Measurements from ENCODE around the gene FCN1.

FCN1 gene

DNA sequence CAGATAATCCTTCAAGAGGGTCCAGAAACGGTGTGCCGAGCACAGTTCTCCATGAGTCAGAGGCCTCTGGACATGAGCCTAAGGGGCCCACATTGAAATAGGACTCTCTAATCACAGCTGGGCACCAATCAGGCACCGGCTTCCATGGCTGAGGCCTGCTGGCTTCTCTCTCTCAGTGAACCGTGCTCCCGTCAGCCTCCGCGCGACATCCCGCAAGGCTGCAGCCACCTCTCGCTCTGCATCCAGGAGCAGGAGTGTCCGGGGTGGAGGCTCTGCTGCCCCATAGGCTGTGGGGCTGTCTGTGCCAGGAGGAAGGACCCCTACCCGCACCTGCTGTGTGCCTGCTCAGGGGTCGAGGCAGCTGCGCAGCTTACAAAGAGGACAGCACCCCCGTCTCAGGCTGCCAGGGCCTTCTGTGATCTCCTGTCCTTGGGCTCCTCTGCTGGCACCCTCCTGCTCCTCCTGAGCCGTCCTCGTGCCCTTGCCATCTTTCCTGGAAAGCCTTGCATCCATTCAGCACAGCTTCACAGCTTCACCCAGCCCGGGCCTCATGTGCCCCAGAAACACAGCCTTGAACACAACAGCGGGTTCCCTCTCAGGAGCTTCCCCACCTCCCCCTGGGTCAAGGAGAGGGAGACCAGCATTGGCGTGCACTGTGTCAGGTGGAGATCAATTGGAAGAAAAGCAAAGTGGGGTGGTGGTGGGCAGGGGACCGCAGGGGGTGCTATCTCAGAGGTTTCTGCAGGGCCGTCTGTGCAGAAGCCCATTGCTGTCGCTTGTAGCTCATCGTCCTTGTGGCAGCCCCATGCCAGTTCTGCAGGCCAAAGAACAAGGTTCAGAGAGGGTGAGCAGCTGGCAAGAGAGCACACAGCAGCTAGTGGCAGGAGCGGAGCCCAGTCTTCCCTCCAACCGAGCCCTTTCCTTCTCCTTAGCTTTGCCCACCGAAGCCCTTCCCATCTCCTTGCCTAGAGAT lies 22.8 kb upstream of the FCN1 start:
- no peak overlapping the region for H3K9ac ChIP-seq (ENCODE audit: low read depth, low read length)
- H3K4me3 ChIP-seq (ENCODE audit: low read length): no peak overlapping the region
- H3K27ac ChIP-seq (ENCODE audit: low read length): no peak overlapping the region
- H3K9me3 ChIP-seq (ENCODE audit: insufficient read depth, low read depth, low read length): no peaks in the 10 kb centered on the region
- peaks cover 7% of the 10 kb centered on the region; the same call in 1 of the 2 replicates for H3K27me3 ChIP-seq (ENCODE audit: insufficient read depth, low read length)
- no peaks in the 10 kb centered on the region; the same call in 1 of the 2 replicates for H3K4me1 ChIP-seq (ENCODE audit: insufficient read depth, low read length)
- no peaks in the 10 kb centered on the region for H3K36me3 ChIP-seq (ENCODE audit: insufficient read depth, low read depth, low read length)

DNA sequence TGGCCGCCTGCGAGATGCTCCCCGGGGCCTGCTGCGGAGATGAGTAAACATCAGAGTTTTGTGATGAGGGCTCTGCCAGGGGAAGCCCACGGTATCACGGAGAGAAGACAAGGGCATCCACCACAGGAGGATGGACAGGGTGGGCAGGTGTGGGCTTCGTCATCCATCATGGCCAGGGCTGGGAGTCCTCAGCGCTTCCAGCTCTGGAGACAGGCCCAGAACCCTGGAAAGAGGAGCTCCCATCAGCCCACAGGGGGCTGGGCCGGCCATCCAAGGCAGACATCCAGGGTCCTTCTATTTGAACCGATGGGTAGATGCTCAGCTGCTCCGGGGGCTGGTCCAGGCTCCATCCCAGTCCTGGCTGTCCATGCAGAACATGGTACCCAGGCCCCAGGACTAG lies 22.1 kb upstream of the FCN1 start:
- Histone ChIP-seq H3K4me1 (ENCODE audit: insufficient read depth, low read length) (peaks cover under 1% of the 10 kb centered on the region; the same call in 1 of the 2 replicates), H3K4me3 (ENCODE audit: low read length) (no peak overlapping the region), H3K27me3 (ENCODE audit: insufficient read depth, low read length) (peaks cover 7% of the 10 kb centered on the region; the same call in 1 of the 2 replicates)

DNA sequence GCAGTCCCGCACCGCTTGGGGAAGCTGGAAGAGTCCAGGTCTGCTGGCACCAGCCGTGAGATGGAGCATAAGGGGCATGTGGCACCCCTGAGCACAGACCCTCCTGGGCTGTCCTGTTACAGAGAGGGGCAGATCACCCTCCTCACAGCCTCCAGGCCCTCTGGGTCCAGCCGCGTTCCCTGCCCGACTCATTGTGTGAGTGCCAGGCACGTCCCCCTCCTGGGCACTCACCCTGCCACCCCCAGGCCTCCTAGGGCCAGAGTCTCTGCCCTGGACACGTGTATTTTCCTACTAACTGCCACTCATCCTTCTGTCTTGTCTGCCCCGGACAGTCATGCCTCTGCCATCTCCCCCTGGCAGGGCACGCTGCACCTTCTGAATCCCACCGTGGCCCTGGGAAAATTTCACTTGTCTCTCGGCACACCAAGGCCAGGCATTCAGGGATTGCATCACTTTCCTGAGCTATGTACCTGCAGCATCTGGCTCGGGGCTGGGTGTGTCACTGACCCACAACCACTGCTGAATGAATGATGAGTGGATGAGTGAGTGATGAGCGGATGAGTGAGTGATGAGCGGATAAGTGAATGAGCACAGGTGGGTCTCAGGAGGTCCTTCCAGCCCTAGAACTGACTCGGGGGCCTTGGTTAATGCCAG lies 21.5 kb upstream of the FCN1 start:
- Histone ChIP-seq H3K27ac (ENCODE audit: low read length) (no peak overlapping the region), H3K9me3 (ENCODE audit: insufficient read depth, low read depth, low read length) (no peaks in the 10 kb centered on the region), H3K4me1 (ENCODE audit: insufficient read depth, low read length) (peaks cover 4% of the 10 kb centered on the region; the same call in 1 of the 2 replicates), H3K36me3 (ENCODE audit: insufficient read depth, low read depth, low read length) (no peaks in the 10 kb centered on the region), H3K9ac (ENCODE audit: low read depth, low read length) (no peak overlapping the region), H3K27me3 (ENCODE audit: insufficient read depth, low read length) (peaks cover 5% of the 10 kb centered on the region; the same call in 1 of the 2 replicates), H3K4me3 (ENCODE audit: low read length) (no peak overlapping the region)

More for the DNA sequence above, 22.1 kb upstream of the FCN1 start:
- Histone ChIP-seq H3K9ac (ENCODE audit: low read depth, low read length) (no peak overlapping the region), H3K36me3 (ENCODE audit: insufficient read depth, low read depth, low read length) (no peaks in the 10 kb centered on the region), H3K9me3 (ENCODE audit: insufficient read depth, low read depth, low read length) (no peaks in the 10 kb centered on the region), H3K27ac (ENCODE audit: low read length) (no peak overlapping the region)

DNA sequence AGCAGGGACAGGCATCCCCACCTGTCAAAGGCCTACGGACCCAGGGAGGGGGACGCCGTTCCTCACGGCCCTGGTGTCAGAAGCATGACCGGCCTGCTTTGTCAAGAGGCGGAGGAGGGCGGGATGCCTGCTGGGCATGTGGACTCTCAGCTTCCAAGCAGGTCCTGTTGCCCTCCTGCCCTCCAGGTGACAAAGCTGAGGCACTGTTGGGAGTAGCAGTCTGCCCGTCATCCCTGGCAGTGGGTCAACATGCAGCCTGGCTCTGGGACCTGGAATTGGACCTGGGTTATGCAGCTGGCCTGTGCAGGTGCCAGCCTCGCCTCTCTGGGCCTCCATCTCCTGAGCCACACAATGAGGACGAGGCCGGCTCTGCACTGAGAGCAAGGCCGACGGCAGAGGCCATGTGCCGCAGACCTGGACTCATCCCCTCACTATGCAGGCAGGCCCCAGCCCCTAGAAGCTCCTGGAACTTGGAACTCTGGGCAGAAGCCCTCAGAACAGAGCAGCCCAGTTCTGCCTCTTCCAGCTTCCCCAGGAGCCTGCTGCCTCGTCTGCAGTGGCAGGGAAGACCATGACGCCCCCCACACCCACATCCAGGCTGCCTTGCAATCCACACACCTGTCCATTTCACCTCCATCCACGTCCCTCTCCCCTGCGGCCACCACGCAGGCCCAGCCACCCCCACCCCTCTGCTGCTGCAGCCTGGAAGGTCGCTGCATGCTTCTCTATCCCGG lies 20.8 kb upstream of the FCN1 start:
- Histone ChIP-seq H3K4me3 (ENCODE audit: low read length) (no peak overlapping the region), H3K4me1 (ENCODE audit: insufficient read depth, low read length) (peaks cover 4% of the 10 kb centered on the region; the same call in 1 of the 2 replicates), H3K36me3 (ENCODE audit: insufficient read depth, low read depth, low read length) (no peaks in the 10 kb centered on the region), H3K27ac (ENCODE audit: low read length) (no peak overlapping the region), H3K9me3 (ENCODE audit: insufficient read depth, low read depth, low read length) (no peaks in the 10 kb centered on the region), H3K27me3 (ENCODE audit: insufficient read depth, low read length) (no peaks in the 10 kb centered on the region), H3K9ac (ENCODE audit: low read depth, low read length) (no peak overlapping the region)

DNA sequence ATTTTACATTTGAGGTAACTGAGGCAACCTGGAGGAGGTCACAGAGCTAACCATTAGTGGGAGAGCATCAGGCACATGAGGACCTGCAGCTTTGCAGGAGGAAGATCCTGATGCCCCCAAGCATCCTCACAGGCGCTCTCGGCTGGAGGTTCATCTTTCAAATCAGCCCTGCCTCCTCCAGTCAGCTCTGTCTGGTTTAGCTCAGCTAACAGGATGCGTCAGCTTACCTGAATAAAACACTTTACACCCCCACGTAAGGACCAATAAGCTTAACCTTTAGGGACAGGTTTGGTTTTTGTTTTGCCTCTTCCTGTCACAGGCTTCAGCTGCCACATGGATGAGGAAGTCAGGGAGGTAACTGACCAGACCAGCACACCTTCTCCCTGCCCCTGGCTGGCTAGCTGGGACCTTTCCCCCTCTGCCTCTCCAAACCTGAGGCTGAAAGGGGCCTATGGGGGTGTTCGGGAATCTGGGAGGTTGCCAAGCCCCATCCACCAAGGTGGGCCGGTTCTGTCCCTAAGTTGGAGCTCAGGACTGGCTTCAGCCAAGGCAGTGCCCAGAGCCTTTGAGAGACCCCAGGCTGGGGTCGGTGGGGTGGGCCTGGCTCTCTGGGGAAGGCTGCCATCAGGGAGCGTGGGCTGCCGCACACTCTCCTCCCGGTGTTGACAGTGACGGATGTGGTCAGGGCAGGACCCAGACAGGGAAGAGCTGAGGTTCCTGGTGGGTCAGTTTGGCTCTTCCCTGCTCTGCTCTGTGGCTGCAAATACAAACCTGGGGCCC lies 20.0 kb upstream of the FCN1 start:
- Histone ChIP-seq H3K36me3 (ENCODE audit: insufficient read depth, low read depth, low read length) (no peaks in the 10 kb centered on the region), H3K9ac (ENCODE audit: low read depth, low read length) (no peak overlapping the region), H3K4me1 (ENCODE audit: insufficient read depth, low read length) (peaks cover 4% of the 10 kb centered on the region; the same call in 1 of the 2 replicates), H3K27me3 (ENCODE audit: insufficient read depth, low read length) (no peaks in the 10 kb centered on the region), H3K9me3 (ENCODE audit: insufficient read depth, low read depth, low read length) (no peaks in the 10 kb centered on the region), H3K4me3 (ENCODE audit: low read length) (no peak overlapping the region), H3K27ac (ENCODE audit: low read length) (no peak overlapping the region)

DNA sequence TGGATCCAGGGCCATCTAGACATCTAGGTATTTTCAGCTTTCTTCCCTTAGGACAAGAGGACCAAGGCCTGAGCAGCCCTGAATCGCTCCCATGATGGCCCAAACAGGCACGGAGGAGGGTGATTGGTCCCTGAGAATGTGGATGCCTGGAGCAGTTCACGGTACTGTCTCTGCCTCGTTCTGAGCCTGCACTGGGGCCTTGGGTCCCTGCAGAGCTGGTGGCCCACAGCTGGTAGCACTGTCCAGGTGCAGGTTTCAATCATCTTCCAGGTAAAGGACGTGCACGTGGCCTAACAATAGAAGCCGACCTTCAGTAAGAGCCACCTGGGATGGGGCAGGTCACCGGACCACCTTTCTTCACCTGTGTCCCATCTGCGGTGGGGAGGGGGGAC lies 19.4 kb upstream of the FCN1 start:
- Histone ChIP-seq H3K27me3 (ENCODE audit: insufficient read depth, low read length) (no peaks in the 10 kb centered on the region), H3K36me3 (ENCODE audit: insufficient read depth, low read depth, low read length) (no peaks in the 10 kb centered on the region), H3K9ac (ENCODE audit: low read depth, low read length) (no peak overlapping the region), H3K4me1 (ENCODE audit: insufficient read depth, low read length) (peaks cover 4% of the 10 kb centered on the region; the same call in 1 of the 2 replicates), H3K4me3 (ENCODE audit: low read length) (no peak overlapping the region), H3K9me3 (ENCODE audit: insufficient read depth, low read depth, low read length) (no peaks in the 10 kb centered on the region), H3K27ac (ENCODE audit: low read length) (no peak overlapping the region)

DNA sequence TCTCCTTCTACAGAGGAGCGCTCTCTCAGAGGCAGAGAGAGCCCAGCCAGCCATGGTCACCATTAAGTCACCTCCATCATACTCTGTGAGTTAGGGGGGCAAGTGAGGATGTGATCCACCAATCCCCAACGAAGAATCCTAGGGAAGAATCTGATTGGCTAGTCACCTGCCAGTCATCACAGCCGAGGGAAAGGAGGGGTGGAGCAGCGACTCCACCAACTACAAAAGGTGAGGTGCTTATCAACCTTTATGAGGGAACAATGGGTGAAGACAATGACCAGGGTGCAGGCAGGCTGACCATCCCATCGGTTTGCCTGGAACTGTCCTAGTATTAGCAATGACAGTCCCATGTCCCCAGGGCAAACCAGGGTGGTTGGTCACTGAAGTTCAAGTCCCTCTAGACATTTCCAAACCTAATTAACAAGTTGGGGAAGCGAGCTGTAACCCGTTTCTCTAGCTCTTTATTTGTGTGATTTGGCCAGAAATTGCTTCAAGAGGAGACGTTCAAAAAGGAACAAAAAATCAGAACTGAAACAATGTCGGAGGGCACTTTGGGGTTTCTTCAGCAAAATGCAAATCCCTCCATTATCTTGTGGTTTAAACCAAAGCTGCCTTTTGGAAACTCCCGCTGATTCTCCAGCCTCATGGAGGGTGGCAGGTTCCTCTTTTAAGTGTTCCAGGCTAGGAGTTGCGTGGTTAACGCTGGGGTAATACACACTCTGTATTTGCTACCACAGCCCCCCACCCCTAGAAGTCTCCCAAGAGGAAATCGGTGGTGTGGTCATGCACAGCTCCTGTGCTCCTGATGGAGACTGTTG lies 18.8 kb upstream of the FCN1 start:
- H3K27me3 ChIP-seq (ENCODE audit: insufficient read depth, low read length): no peaks in the 10 kb centered on the region
- no peak overlapping the region for H3K4me3 ChIP-seq (ENCODE audit: low read length)
- no peak overlapping the region for H3K9ac ChIP-seq (ENCODE audit: low read depth, low read length)
- H3K4me1 ChIP-seq (ENCODE audit: insufficient read depth, low read length): peaks cover 4% of the 10 kb centered on the region; the same call in 1 of the 2 replicates
- no peaks in the 10 kb centered on the region for H3K36me3 ChIP-seq (ENCODE audit: insufficient read depth, low read depth, low read length)
- H3K27ac ChIP-seq (ENCODE audit: low read length): no peak overlapping the region
- H3K9me3 ChIP-seq (ENCODE audit: insufficient read depth, low read depth, low read length): no peaks in the 10 kb centered on the region

DNA sequence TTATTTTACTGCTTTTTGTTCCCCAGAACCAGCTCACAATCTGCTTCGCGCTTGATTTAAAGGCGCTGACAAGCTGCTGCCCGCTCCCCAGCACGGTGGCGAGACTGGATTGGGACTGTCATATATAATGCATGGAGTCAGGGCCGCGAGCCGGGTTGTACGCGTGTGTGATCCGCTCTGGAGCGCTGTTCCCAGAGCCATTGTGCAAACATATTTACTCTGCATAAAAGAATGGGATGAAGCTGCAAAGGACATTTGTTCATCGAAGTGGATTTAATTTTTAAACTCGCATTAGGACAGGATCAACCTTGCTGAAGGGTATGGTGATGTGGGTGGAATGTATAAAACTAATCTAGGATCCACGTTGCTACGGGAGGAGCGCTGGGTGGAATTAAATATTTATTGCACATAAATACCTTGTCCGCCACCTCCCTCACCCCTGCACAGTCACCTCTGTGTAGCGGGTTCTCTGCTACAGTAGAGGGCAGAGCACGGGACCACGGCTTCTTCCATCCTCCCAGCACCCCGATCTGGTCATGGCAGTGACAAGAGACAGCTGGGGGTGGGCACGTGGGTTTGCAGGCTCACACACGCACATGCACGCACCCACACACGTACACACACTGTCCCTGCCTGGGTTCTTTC lies 18.1 kb upstream of the FCN1 start:
- Histone ChIP-seq H3K36me3 (ENCODE audit: insufficient read depth, low read depth, low read length) (no peaks in the 10 kb centered on the region), H3K4me3 (ENCODE audit: low read length) (no peak overlapping the region), H3K4me1 (ENCODE audit: insufficient read depth, low read length) (peaks cover 4% of the 10 kb centered on the region; the same call in 1 of the 2 replicates), H3K27me3 (ENCODE audit: insufficient read depth, low read length) (no peaks in the 10 kb centered on the region), H3K27ac (ENCODE audit: low read length) (no peak overlapping the region), H3K9ac (ENCODE audit: low read depth, low read length) (no peak overlapping the region), H3K9me3 (ENCODE audit: insufficient read depth, low read depth, low read length) (no peaks in the 10 kb centered on the region)

DNA sequence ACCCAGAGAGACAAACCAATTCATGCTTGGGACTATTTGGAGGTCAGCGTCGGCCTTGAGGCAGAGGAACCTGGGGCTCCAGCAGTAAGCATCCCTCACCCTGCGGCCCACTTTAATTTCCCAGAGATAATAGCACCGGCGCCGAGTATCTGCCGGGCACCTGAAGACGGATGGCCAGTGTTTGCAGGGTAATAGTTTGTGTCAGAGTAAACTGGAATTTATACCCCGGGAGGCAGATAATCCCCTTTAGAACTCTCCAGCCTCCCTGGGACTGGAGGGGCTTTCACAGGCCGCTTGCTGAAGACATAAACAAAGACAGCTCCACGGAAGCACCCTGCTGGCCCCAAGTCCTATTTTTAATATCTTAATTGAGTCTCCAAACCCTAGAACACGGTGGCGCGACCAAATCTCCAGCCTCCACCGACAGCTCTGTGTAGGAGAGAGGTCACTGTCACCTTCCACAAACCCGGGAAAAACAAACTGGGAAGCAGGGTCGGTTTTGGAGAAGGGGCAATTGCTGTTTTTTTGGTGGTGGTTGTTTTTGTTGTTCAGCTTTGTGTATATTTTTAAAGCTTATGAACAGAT lies 17.4 kb upstream of the FCN1 start:
- Histone ChIP-seq H3K27me3 (ENCODE audit: insufficient read depth, low read length) (no peaks in the 10 kb centered on the region), H3K4me3 (ENCODE audit: low read length) (no peak overlapping the region), H3K9ac (ENCODE audit: low read depth, low read length) (no peak overlapping the region), H3K9me3 (ENCODE audit: insufficient read depth, low read depth, low read length) (no peaks in the 10 kb centered on the region), H3K4me1 (ENCODE audit: insufficient read depth, low read length) (peaks cover 4% of the 10 kb centered on the region; the same call in 1 of the 2 replicates), H3K36me3 (ENCODE audit: insufficient read depth, low read depth, low read length) (no peaks in the 10 kb centered on the region), H3K27ac (ENCODE audit: low read length) (no peak overlapping the region)

Measured in iPS-20b (cell line).